ENCODE results near the gene COPS8.

The COPS8 gene

GRCh38 chr2:237134321-237135230 lies 48.9 kb downstream of the COPS8 start:
- DNase-seq = no peak

DNA sequence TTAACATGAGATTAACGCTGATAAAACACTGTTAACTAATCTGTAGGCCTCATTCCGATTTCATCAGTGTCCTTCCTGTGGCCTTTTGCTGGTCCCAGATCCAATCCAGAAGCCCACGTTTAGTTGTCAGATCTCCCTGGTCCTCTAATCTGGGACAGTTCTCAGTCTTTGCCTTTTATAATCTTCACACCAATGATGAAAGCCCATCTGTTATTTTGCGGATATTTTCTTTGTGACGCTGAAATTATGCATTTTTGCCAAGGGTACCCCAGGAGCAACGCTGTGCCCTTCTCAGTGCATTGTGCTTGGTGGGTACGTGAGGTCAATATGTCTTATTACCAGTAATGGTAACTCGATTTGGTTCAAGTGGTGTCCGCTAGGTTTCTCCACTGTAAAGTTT lies 51.1 kb downstream of the COPS8 start:
- DNase-seq = no peak

- no peak for DNase-seq
These were observed 52.1 kb downstream of the COPS8 start for GRCh38 chr2:237137626-237138323.

GRCh38 chr2:237139123-237139675 lies 53.5 kb downstream of the COPS8 start:
- DNase-seq = peak in 1 of 2 experiments; percentile 1

GRCh38 chr2:237140689-237141285 lies 55.1 kb downstream of the COPS8 start:
- DNase-seq = no peak

DNA sequence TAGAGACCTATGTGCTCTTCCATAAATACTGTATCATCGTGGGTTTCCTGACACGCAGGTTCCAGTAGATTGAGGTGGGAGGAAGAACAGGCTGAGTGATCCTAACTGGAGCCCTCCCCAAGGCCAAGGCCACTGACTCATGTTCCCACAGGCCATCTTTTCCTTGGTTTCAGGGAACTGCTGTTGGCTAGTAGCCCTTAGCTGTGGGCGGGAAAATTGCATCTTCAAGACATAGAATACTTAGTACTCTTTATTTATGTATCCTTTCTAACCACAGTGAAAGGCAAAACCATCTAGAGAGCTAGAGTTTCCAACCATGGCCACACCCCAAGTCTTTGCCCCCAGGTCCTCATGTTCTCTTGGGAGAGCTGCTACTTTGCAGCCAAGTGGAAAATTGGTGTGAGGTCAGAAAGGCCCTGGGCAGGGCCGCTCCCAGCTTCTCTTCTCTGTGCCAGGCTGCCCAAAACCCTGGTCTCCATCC lies 55.9 kb downstream of the COPS8 start:
- DNase-seq = no peak

- DNase-seq = no peak
These were observed 57.4 kb downstream of the COPS8 start for GRCh38 chr2:237143118-237143517.

GRCh38 chr2:237143676-237144440 lies 58.2 kb downstream of the COPS8 start:
- no peak for DNase-seq

GRCh38 chr2:237144516-237144915 lies 58.8 kb downstream of the COPS8 start:
- DNase-seq = no peak

DNA sequence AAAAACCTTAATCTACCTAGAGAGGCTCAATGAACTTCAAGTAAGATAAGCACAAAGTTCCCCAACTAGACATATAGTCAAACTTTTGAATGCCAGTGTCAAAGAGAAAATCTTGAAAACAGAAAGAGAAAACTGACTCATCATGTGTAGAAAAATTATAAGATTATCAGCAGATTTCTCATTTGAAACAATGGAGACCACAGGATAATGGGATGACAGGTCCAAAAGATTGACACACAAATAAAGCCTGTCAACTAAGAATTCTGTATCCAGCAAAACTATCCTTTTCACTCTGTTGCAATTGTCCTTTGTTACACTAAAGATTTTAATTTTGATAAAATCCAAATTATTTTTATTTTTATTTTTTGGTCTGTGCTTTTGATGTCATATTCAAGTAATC lies 61.6 kb downstream of the COPS8 start:
- no peak for DNase-seq

GRCh38 chr2:237148624-237149023 lies 62.9 kb downstream of the COPS8 start:
- DNase-seq = no peak

DNA sequence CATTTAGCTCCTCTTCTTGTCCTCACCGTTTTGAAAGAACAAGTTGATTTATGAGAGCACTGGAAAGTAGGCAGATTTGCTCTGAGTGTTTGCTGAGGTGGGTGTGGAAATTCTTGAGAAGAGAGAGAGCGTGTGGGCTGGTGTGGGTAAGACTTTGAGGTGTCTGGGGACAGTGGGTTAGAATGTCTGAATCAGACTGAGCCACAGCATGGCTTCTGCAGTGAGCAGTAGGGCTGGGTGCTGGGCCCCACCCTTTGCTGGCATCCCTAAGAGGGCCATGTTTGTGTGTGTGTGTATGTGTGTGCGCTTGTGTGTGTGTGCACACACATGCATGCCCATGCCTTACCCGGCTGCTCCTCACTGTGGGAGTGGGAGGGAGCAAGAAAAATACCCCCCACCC lies 63.7 kb downstream of the COPS8 start:
- no peak for DNase-seq

All from NCI-H524 (cell line).